ENCODE data around the gene ST3GAL3. TPM values are rescaled to one million over a fixed set of nuclear protein-coding genes. Genes with fewer than 3 reads are reported as not detected.

ST3GAL3 gene
- total RNA-seq, 1 donor = 10.8 TPM

GRCh38 chr1:43969416-43969745, 262.0 kb downstream of the ST3GAL3 start:
- no peaks in the 10 kb centered on the region for H3K9me3 ChIP-seq (ENCODE audit: low read depth, low read length)
- no peaks in the 10 kb centered on the region for H3K27me3 ChIP-seq (ENCODE audit: insufficient read depth, low read length)
- peaks cover 28% of the 10 kb centered on the region for H3K4me1 ChIP-seq (ENCODE audit: insufficient read depth, low read length)
- no peak overlapping the region for H3K4me3 ChIP-seq (ENCODE audit: low read length)

DNA sequence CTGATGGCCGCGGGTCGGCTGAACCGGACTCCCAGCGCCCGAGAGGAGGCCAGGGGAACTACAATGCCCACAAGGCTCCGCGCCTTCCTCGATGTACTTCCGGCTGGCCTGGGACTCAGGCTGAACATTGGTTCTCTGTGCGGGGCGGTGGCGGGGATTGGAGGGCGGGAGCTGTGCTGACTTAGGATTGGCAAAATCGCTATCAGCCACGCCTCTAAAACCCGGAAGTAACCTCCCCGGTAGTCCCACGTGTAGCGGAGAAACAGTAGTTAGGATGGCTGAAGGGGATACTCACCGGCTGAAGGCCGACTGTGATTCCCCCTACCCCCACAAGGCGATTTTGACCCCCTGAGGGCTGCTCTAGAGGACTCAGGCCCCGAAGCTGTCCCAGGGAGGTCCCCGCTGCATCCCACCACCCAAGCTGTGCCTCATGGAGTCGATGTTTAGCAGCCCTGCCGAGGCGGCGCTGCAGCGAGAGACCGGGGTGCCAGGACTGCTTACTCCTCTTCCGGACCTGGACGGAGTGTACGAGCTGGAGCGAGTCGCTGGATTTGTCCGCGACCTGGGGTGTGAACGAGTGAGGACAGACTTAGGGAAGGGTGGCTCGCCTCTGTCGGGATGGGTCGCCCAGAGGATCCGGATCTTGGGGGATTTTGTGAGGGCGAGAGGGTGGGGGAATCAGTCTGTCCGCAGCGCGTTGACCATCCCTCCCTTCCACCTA, 262.6 kb downstream of the ST3GAL3 start, which contains the start of gene DPH2:
Gene DPH2, plus strand, starts transcription at position 265 of the 721 bp plus-strand sequence. Its CDS starts 166 bp downstream, at position 431.
- peak within 1 kb of the TSS; percentile 76 for H3K4me3 ChIP-seq (ENCODE audit: low read length)
- no peaks in the 10 kb centered on the region for H3K9me3 ChIP-seq (ENCODE audit: low read depth, low read length)
- peaks cover 28% of the 10 kb centered on the region for H3K4me1 ChIP-seq (ENCODE audit: insufficient read depth, low read length)
- H3K27me3 ChIP-seq (ENCODE audit: insufficient read depth, low read length) = no peaks in the 10 kb centered on the region

DNA sequence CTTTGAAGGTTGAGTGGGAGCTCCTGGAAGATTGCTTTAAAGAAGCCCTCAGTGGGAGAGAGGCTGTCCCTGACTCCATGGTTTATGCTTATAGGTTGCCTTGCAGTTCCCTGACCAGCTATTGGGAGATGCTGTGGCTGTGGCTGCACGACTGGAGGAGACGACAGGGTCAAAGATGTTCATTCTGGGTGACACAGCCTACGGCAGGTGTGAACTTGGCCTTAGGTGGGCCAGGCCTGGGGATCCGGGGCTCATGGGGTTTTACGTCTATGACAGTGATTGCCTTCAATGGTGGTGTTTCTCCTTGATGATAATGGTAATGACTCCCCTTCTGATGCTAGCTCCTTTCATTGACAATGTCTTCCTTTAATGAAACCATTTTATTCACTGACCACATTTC, 263.2 kb downstream of the ST3GAL3 start:
- H3K4me1 ChIP-seq (ENCODE audit: insufficient read depth, low read length) = peaks cover 32% of the 10 kb centered on the region
- H3K27me3 ChIP-seq (ENCODE audit: insufficient read depth, low read length) = no peaks in the 10 kb centered on the region
- H3K4me3 ChIP-seq (ENCODE audit: low read length) = peak overlapping the region; percentile 76
- no peaks in the 10 kb centered on the region for H3K9me3 ChIP-seq (ENCODE audit: low read depth, low read length)

DNA sequence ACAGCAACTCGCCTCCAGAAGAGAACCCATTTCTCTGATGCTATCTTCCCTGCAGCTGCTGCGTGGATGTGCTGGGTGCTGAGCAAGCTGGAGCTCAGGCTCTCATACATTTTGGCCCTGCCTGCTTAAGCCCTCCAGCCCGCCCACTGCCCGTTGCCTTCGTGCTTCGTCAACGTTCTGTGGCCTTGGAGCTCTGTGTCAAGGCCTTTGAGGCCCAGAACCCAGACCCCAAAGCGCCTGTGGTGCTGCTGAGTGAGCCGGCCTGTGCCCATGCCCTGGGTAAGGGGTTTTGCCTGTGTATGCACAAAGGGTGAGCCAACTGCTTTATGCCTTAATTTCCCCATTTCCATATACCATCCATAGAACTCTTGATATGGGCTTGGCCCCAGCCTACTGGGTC, 263.6 kb downstream of the ST3GAL3 start:
- peaks cover 36% of the 10 kb centered on the region for H3K4me1 ChIP-seq (ENCODE audit: insufficient read depth, low read length)
- H3K4me3 ChIP-seq (ENCODE audit: low read length) = no peak overlapping the region
- no peaks in the 10 kb centered on the region for H3K9me3 ChIP-seq (ENCODE audit: low read depth, low read length)
- H3K27me3 ChIP-seq (ENCODE audit: insufficient read depth, low read length) = no peaks in the 10 kb centered on the region

DNA sequence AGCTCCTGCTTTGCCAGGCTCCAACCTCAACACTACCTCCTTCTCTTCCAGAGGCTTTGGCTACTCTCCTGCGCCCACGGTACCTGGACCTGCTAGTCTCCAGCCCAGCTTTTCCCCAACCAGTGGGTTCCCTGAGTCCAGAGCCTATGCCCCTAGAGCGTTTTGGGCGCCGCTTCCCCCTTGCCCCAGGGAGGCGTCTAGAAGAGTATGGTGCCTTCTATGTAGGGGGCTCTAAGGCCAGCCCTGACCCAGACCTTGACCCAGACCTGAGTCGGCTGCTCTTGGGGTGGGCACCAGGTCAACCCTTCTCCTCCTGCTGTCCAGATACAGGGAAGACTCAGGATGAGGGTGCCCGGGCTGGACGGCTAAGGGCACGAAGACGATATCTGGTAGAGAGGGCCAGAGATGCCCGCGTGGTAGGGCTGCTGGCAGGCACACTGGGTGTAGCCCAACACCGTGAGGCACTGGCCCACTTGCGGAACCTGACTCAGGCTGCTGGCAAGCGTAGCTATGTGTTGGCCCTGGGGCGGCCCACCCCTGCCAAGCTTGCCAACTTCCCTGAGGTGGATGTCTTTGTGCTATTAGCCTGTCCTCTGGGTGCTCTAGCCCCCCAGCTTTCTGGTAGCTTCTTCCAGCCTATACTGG, 264.1 kb downstream of the ST3GAL3 start:
- peaks cover 41% of the 10 kb centered on the region for H3K4me1 ChIP-seq (ENCODE audit: insufficient read depth, low read length)
- H3K27me3 ChIP-seq (ENCODE audit: insufficient read depth, low read length) = no peaks in the 10 kb centered on the region
- H3K4me3 ChIP-seq (ENCODE audit: low read length) = no peak overlapping the region
- no peaks in the 10 kb centered on the region for H3K9me3 ChIP-seq (ENCODE audit: low read depth, low read length)

- peaks cover 66% of the 10 kb centered on the region for H3K4me1 ChIP-seq (ENCODE audit: insufficient read depth, low read length)
- H3K27me3 ChIP-seq (ENCODE audit: insufficient read depth, low read length) = no peaks in the 10 kb centered on the region
- H3K4me3 ChIP-seq (ENCODE audit: low read length) = peak overlapping the region; percentile 71
- no peaks in the 10 kb centered on the region for H3K9me3 ChIP-seq (ENCODE audit: low read depth, low read length)
These were observed 266.7 kb downstream of the ST3GAL3 start for GRCh38 chr1:43973981-43974442.

- H3K4me1 ChIP-seq (ENCODE audit: insufficient read depth, low read length) = peaks cover 61% of the 10 kb centered on the region
- H3K4me3 ChIP-seq (ENCODE audit: low read length) = peak within 1 kb of the TSS; percentile 71
- H3K9me3 ChIP-seq (ENCODE audit: low read depth, low read length) = no peaks in the 10 kb centered on the region
- no peaks in the 10 kb centered on the region for H3K27me3 ChIP-seq (ENCODE audit: insufficient read depth, low read length)
These were observed 267.3 kb downstream of the ST3GAL3 start, which contains the start of gene ATP6V0B for GRCh38 chr1:43974443-43975248. ATP6V0B (plus strand) TSS chr1:43974960; CDS start chr1:43975041, 81 bp downstream.

DNA sequence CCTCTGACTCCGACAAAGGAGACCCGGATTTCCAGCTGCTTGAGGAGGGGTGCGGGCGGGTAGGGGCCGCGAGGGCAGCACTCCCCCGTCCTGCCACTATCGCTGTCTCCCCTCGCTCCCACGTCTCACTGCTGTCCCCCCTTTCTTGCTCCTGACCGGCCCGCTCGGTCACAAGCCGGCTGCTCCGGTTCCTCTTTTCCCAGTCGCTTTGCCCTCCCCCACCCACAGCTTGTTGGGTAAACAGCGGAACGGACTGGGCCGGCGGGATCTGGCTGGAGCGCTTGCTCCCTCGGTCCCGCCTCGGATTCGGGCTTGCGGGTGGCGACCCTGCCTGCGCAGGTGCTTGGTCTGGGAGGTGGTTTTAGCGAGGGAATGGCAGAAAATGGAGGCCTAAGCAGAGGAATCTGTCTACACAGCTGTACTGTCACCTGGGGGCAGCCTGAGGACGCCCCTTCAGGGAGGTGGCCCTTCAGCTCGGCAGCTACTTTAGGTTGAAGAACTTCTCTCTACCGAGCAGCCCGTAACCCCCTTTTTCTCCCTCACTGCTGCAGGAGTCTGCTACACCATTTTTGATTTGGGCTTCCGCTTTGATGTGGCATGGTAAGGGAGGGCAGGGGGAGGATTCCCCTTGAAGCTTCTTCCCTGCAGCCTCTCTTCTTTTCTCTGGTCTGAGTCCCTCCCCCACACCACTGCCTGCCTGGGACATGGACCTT, 268.1 kb downstream of the ST3GAL3 start:
- peak overlapping the region; percentile 71 for H3K4me3 ChIP-seq (ENCODE audit: low read length)
- peaks cover 61% of the 10 kb centered on the region for H3K4me1 ChIP-seq (ENCODE audit: insufficient read depth, low read length)
- no peaks in the 10 kb centered on the region for H3K9me3 ChIP-seq (ENCODE audit: low read depth, low read length)
- H3K27me3 ChIP-seq (ENCODE audit: insufficient read depth, low read length) = no peaks in the 10 kb centered on the region

DNA sequence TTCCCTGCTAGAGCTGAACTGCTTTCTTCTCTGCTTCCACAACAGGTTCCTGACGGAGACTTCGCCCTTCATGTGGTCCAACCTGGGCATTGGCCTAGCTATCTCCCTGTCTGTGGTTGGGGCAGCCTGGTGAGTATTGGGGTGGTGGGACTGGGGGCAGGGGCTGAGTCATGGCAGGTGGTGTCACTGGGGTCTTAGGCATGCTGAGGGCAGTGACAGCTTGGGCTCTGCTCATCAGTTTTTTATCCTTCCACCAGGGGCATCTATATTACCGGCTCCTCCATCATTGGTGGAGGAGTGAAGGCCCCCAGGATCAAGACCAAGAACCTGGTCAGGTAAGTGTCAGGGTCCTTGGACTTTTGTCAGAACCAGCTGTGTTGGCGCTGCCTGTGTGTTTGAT, 268.7 kb downstream of the ST3GAL3 start:
- Histone ChIP-seq H3K4me1 (ENCODE audit: insufficient read depth, low read length) (peaks cover 54% of the 10 kb centered on the region), H3K4me3 (ENCODE audit: low read length) (peak overlapping the region; percentile 71), H3K27me3 (ENCODE audit: insufficient read depth, low read length) (no peaks in the 10 kb centered on the region), H3K9me3 (ENCODE audit: low read depth, low read length) (no peaks in the 10 kb centered on the region)

GRCh38 chr1:43976890-43977289, 269.6 kb downstream of the ST3GAL3 start:
- Histone ChIP-seq H3K9me3 (ENCODE audit: low read depth, low read length) (no peaks in the 10 kb centered on the region), H3K4me1 (ENCODE audit: insufficient read depth, low read length) (peaks cover 50% of the 10 kb centered on the region), H3K4me3 (ENCODE audit: low read length) (no peak overlapping the region), H3K27me3 (ENCODE audit: insufficient read depth, low read length) (no peaks in the 10 kb centered on the region)

- Histone ChIP-seq H3K27me3 (ENCODE audit: insufficient read depth, low read length) (no peaks in the 10 kb centered on the region), H3K4me3 (ENCODE audit: low read length) (no peak overlapping the region), H3K9me3 (ENCODE audit: low read depth, low read length) (no peaks in the 10 kb centered on the region), H3K4me1 (ENCODE audit: insufficient read depth, low read length) (peaks cover 55% of the 10 kb centered on the region)
These were observed 270.3 kb downstream of the ST3GAL3 start for GRCh38 chr1:43977376-43978263.

DNA sequence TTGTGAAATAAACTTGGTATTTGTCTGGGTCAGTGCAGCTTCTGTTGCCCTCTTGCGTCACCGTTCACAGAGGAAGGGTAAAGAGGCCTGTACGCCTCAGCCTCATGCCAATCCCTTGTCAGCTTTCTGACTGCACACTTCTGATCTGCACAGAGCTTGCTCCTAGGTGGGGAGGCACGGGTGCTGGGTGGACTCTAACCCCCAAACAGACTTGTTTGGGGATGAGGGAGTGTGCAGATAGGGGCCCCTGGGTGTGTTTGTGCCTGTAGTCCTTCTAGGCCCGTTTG, 270.9 kb downstream of the ST3GAL3 start:
- H3K4me3 ChIP-seq (ENCODE audit: low read length) = no peak overlapping the region
- H3K9me3 ChIP-seq (ENCODE audit: low read depth, low read length) = no peaks in the 10 kb centered on the region
- no peaks in the 10 kb centered on the region for H3K27me3 ChIP-seq (ENCODE audit: insufficient read depth, low read length)
- H3K4me1 ChIP-seq (ENCODE audit: insufficient read depth, low read length) = peaks cover 60% of the 10 kb centered on the region

GRCh38 chr1:43978551-43979260, 271.4 kb downstream of the ST3GAL3 start, which contains the start of gene B4GALT2:
B4GALT2 (plus strand) TSS chr1:43979210; CDS start chr1:43981161, 1,951 bp downstream.
- peak within 1 kb of the TSS; percentile 18 for H3K4me3 ChIP-seq (ENCODE audit: low read length)
- H3K27me3 ChIP-seq (ENCODE audit: insufficient read depth, low read length) = no peaks in the 10 kb centered on the region
- H3K9me3 ChIP-seq (ENCODE audit: low read depth, low read length) = no peaks in the 10 kb centered on the region
- peaks cover 60% of the 10 kb centered on the region for H3K4me1 ChIP-seq (ENCODE audit: insufficient read depth, low read length)

DNA sequence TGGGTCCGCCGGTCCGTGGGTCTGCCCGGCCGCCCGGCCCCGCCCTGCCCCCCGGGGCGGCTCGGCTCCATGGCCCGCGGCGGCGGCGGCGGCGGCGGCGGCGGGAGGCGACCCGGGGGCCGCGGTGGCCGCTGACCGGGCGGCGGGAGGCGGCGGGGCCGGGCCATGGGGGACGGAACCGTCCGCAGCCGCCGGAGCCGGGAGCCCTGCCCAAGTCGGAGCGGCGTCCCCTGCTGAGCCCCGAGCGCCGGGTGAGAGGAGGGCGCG, 271.9 kb downstream of the ST3GAL3 start:
- Histone ChIP-seq H3K4me3 (ENCODE audit: low read length) (no peak overlapping the region), H3K4me1 (ENCODE audit: insufficient read depth, low read length) (peaks cover 56% of the 10 kb centered on the region), H3K9me3 (ENCODE audit: low read depth, low read length) (no peaks in the 10 kb centered on the region), H3K27me3 (ENCODE audit: insufficient read depth, low read length) (no peaks in the 10 kb centered on the region)

Measured in mononuclear cell (primary cell).